ENCODE results near the gene YJEFN3. TPM values are rescaled to one million over a fixed set of nuclear protein-coding genes. Genes with fewer than 3 reads are reported as not detected.

YJEFN3 gene
- total RNA-seq, 1 experiment from 2014 or later, result 6.1 TPM

- CTCF ChIA-PET, result no interaction called here
- no peak for ATAC-seq
- Histone ChIP-seq H3K4me1 (ENCODE audit: control insufficient read depth, insufficient read depth, low read length) (peaks cover 41% of the 10 kb centered on the region), H3K4me3 (ENCODE audit: low read depth in 2 of 2, low read length in 2 of 2) (no peak overlapping the region), H3K27me3 (ENCODE audit: control insufficient read depth, insufficient read depth, low read length) (no peaks in the 10 kb centered on the region), H3K36me3 (ENCODE audit: control insufficient read depth, insufficient read depth, low read length) (no peaks in the 10 kb centered on the region), H3K9me3 (ENCODE audit: control insufficient read depth, insufficient read depth, low read depth, low read length) (no peaks in the 10 kb centered on the region), H3K27ac (ENCODE audit: low read length) (no peak overlapping the region)
- POLR2A ChIA-PET, result interaction anchor here (1.0 kb wide), 1 partner anchor 17 kb away, joined by 3 read pairs; no protein-coding TSS in a partner anchor
- TF ChIP-seq POLR2AphosphoS5 (IDR thresholded peaks at IDR 0.05; ENCODE audit: low read depth, low read length) (no peak), CTCF (IDR thresholded peaks at IDR 0.05) (no peak), TCF7L2 (IDR thresholded peaks at IDR 0.05; ENCODE audit: low read depth, low read length) (no peak), SIN3A (IDR thresholded peaks at IDR 0.05; ENCODE audit: borderline replicate concordance, insufficient read depth, low read depth, low read length) (no peak)
- TF ChIP-seq, protein P1, sequence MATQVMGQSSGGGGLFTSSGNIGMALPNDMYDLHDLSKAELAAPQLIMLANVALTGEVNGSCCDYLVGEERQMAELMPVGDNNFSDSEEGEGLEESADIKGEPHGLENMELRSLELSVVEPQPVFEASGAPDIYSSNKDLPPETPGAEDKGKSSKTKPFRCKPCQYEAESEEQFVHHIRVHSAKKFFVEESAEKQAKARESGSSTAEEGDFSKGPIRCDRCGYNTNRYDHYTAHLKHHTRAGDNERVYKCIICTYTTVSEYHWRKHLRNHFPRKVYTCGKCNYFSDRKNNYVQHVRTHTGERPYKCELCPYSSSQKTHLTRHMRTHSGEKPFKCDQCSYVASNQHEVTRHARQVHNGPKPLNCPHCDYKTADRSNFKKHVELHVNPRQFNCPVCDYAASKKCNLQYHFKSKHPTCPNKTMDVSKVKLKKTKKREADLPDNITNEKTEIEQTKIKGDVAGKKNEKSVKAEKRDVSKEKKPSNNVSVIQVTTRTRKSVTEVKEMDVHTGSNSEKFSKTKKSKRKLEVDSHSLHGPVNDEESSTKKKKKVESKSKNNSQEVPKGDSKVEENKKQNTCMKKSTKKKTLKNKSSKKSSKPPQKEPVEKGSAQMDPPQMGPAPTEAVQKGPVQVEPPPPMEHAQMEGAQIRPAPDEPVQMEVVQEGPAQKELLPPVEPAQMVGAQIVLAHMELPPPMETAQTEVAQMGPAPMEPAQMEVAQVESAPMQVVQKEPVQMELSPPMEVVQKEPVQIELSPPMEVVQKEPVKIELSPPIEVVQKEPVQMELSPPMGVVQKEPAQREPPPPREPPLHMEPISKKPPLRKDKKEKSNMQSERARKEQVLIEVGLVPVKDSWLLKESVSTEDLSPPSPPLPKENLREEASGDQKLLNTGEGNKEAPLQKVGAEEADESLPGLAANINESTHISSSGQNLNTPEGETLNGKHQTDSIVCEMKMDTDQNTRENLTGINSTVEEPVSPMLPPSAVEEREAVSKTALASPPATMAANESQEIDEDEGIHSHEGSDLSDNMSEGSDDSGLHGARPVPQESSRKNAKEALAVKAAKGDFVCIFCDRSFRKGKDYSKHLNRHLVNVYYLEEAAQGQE (IDR thresholded peaks at IDR 0.05; ENCODE audit: insufficient read depth in 1 of 2, low read depth in 2 of 2, low read length in 1 of 2), result no peak
- intact Hi-C loops (cut with micrococcal nuclease; ENCODE audit: unreplicated experiment) (loop anchor here (5.0 kb wide), 1 partner anchor 119 kb away; no protein-coding TSS in a partner anchor), in situ Hi-C loops (cut with HindIII; ENCODE audit: low pct_unique_long_range_greater_than_20kb, low sequenced_read_pairs) (no loop called here)
- no TSS peak for BruUV-seq (replicated peaks)
- no peak for DNase-seq (ENCODE audit: low read depth, low spot score)
Observed at GRCh38 chr19:19485998-19486290, 42.8 kb upstream of the YJEFN3 start.

DNA sequence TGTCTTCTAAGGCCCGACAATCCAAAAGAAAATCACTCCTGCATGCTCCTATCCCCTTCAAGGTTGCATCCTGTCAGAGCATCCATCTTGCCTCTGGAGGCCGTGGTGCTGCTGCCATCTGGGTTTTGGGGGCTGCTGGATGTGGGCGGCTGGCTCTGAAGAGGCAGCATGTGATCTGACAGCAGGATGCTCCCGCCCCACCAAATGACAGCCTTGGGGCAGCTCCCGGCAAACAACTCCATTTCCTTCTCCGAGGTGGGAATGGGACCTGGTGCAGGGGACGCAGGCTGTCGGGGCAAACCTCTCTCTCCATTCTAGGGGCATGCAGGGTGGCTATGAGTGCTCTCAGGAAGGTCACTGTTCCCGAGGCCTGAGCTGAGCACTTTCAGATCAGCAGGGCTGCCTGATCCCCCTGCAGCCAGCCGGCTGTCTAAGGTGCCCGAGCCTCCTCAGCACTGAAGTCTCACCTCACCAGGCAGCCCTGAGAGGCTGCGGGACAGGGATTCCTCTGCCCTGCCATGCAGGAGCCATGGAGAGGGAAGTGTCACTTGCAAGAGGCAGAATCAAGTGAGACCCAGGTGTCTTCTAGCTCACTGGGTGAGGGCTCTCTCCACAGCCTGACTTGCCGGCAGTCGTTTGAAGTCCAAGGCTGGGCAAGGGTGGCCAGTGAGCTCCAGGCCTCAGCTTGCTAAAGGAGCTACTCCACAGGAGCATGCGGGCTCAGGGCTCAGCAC lies 42.2 kb upstream of the YJEFN3 start:
- Histone ChIP-seq H3K9me3 (ENCODE audit: control insufficient read depth, insufficient read depth, low read depth, low read length) (no peaks in the 10 kb centered on the region), H3K27me3 (ENCODE audit: control insufficient read depth, insufficient read depth, low read length) (no peaks in the 10 kb centered on the region), H3K4me3 (ENCODE audit: low read depth in 2 of 2, low read length in 2 of 2) (no peak overlapping the region), H3K27ac (ENCODE audit: low read length) (no peak overlapping the region), H3K36me3 (ENCODE audit: control insufficient read depth, insufficient read depth, low read length) (no peaks in the 10 kb centered on the region), H3K4me1 (ENCODE audit: control insufficient read depth, insufficient read depth, low read length) (peaks cover 41% of the 10 kb centered on the region)
- in situ Hi-C loops (cut with HindIII; ENCODE audit: low pct_unique_long_range_greater_than_20kb, low sequenced_read_pairs) (no loop called here), intact Hi-C loops (cut with micrococcal nuclease; ENCODE audit: unreplicated experiment) (loop anchor here (5.0 kb wide), 1 partner anchor 119 kb away; no protein-coding TSS in a partner anchor)
- DNase-seq (ENCODE audit: low read depth, low spot score) (no peak), ATAC-seq (no peak)
- TF ChIP-seq SIN3A (IDR thresholded peaks at IDR 0.05; ENCODE audit: borderline replicate concordance, insufficient read depth, low read depth, low read length) (no peak), TCF7L2 (IDR thresholded peaks at IDR 0.05; ENCODE audit: low read depth, low read length) (no peak), CTCF (IDR thresholded peaks at IDR 0.05) (no peak), POLR2AphosphoS5 (IDR thresholded peaks at IDR 0.05; ENCODE audit: low read depth, low read length) (no peak)
- TF ChIP-seq, protein P1 (IDR thresholded peaks at IDR 0.05; ENCODE audit: insufficient read depth in 1 of 2, low read depth in 2 of 2, low read length in 1 of 2), result no peak
- no TSS peak for BruUV-seq (replicated peaks)
- POLR2A ChIA-PET, result interaction anchor here (0.6 to 1.0 kb wide), 2 partner anchors 18 to 82 kb away, joined by 3 read pairs; no protein-coding TSS in a partner anchor
- CTCF ChIA-PET, result no interaction called here
